ENCODE measurements around the gene MRPL14. TPM values are rescaled to one million over a fixed set of nuclear protein-coding genes. Genes with fewer than 3 reads are reported as not detected.

The MRPL14 gene
- total and polyA plus RNA-seq, 2 of the 8 experiments (the other 6 are each of a cell fraction or from before 2014, with no cell fraction given): 82.0 to 97.1 TPM

DNA sequence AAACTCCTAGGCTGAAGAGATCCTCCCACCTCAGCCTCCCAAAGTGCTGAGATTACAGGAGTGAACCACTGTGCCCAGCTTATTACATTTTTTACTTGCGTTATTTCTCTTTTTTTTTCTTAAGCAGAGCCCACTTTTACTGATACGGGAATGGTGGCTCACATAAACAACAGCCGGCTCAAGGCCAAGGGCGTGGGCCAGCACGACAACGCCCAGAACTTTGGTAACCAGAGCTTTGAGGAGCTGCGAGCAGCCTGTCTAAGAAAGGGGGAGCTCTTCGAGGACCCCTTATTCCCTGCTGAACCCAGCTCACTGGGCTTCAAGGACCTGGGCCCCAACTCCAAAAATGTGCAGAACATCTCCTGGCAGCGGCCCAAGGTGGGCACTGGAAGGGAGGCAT is 41.9 kb upstream of the MRPL14 start:
- Histone ChIP-seq H2BK5ac (ENCODE audit: low read depth, low read length) (no peak overlapping the region), H4K8ac (ENCODE audit: extremely low read depth, insufficient read depth, low read length) (no peak overlapping the region; the same call in 1 of the 2 replicates), H3K4ac (replicated peaks; ENCODE audit: insufficient read length, low read depth, low read length) (no peak overlapping the region), H3K23ac (ENCODE audit: insufficient read length) (no peak overlapping the region), H3K4me1 (replicated peaks in 1 of 4; ENCODE audit: control insufficient read depth in 3 of 4, insufficient read depth in 4 of 4, low read length in 3 of 4) (peaks cover 0 to 22% (median 14%) of the 10 kb centered on the region in 4 experiments; a peak in 6 of 7 replicates), H3K79me1 (ENCODE audit: low read depth, low read length) (no peaks in the 10 kb centered on the region), H3K27me3 (replicated peaks in 1 of 4; ENCODE audit: control insufficient read depth in 3 of 4, extremely low read depth in 1 of 4, insufficient read depth in 3 of 4, low read length in 3 of 4) (0 out of 7 replicates have a peak, but pooled peaks cover 0 to 4% (median 0%) of the 10 kb centered on the region in 4 experiments), H2BK120ac (replicated peaks; ENCODE audit: low read depth, low read length) (no peak overlapping the region), H3K9me3 (ENCODE audit: insufficient read depth in 2 of 2, low read depth in 1 of 2, low read length in 1 of 2) (no peaks in the 10 kb centered on the region), H3K4me3 (ENCODE audit: extremely low read depth in 1 of 4, insufficient read depth in 2 of 4, low read depth in 3 of 4, low read length in 4 of 4) (no peak overlapping the region), H3K56ac (replicated peaks; ENCODE audit: insufficient read length, low read depth, low read length) (no peak overlapping the region), H3K4me2 (ENCODE audit: insufficient read depth in 1 of 2, low read depth in 2 of 2, low read length in 2 of 2) (no peak overlapping the region), H3K36me3 (ENCODE audit: control insufficient read depth in 2 of 4, insufficient read depth in 4 of 4, low read length in 3 of 4) (no peaks in the 10 kb centered on the region), H4K20me1 (replicated peaks in 1 of 2; ENCODE audit: control insufficient read depth in 1 of 2, insufficient read depth in 2 of 2, low read length in 2 of 2) (no peaks in the 10 kb centered on the region), H3K23me2 (ENCODE audit: low read depth, low read length) (no peaks in the 10 kb centered on the region), H3K79me2 (ENCODE audit: control insufficient read depth in 1 of 2, insufficient read depth in 2 of 2, low read length in 2 of 2) (no peaks in the 10 kb centered on the region), H4K5ac (ENCODE audit: insufficient read length, low read depth, low read length) (no peak overlapping the region), H3K27ac (ENCODE audit: low read depth, low read length) (no peak overlapping the region), H3K14ac (ENCODE audit: insufficient read length) (no peak overlapping the region), H3K18ac (ENCODE audit: extremely low read depth, low read length) (no peak overlapping the region), H2BK20ac (ENCODE audit: low read length) (no peak overlapping the region), H4K91ac (replicated peaks; ENCODE audit: insufficient read length, low read length) (no peak overlapping the region), H3K9ac (replicated peaks in 1 of 4; ENCODE audit: extremely low read depth in 1 of 4, low read depth in 3 of 4, low read length in 3 of 4) (no peak overlapping the region), H2AFZ (ENCODE audit: low read length) (no peak overlapping the region), H2BK12ac (ENCODE audit: low read depth, low read length) (no peak overlapping the region), H2BK15ac (ENCODE audit: low read length) (no peak overlapping the region), H2AK5ac (ENCODE audit: low read depth, low read length) (no peak overlapping the region)
- POLR2A ChIA-PET (ENCODE audit: partially characterized antibody): interaction anchor here (1.0 to 2.8 kb wide), 9 partner anchors 9 to 88 kb away, joined by 3 to 29 read pairs (median 5); partner anchors contain the start of genes HSP90AB1 and SLC35B2
- 90% methylated on average over 9 of the region's 9 CpGs; no CpG with 5 or more reads in 1 of the 2 experiments for WGBS, 2 experiments (ENCODE audit: extremely low coverage in 1 of 2, insufficient coverage in 1 of 2, insufficient read length in 1 of 2, insufficient replicate concordance in 2 of 2, low coverage in 1 of 2, low lambda C conversion rate in 2 of 2, missing lambda C conversion rate in 1 of 2)
- FAIRE-seq (no peak), DNase-seq (ENCODE audit: low read depth in 1 of 2, low spot score in 2 of 2) (no peak)
- CTCF ChIA-PET (ENCODE audit: partially characterized antibody): interaction anchor here (0.6 to 3.1 kb wide), 16 partner anchors 12 to 136 kb away, joined by 3 to 22 read pairs (median 4); partner anchors contain the start of gene MYMX
- TF ChIP-seq SRF (IDR thresholded peaks at IDR 0.05; ENCODE audit: low read depth, low read length): no peak
- TF ChIP-seq CBX5 (IDR thresholded peaks at IDR 0.05; ENCODE audit: low read depth, low read length): no peak
- TF ChIP-seq CREB1 (IDR thresholded peaks at IDR 0.05): no peak
- no peak for TF ChIP-seq CEBPB (IDR thresholded peaks at IDR 0.05; ENCODE audit: low read depth, low read length)
- no peak for TF ChIP-seq POU5F1 (IDR thresholded peaks at IDR 0.05; ENCODE audit: low read depth, low read length)
- TF ChIP-seq SIX5 (IDR thresholded peaks at IDR 0.05; ENCODE audit: low read depth, low read length): no peak
- no peak for TF ChIP-seq RAD21 (IDR thresholded peaks at IDR 0.05 in 1 of 2, conservative IDR thresholded peaks at IDR 0.05 in 1 of 2; ENCODE audit: low read depth in 2 of 2, low read length in 2 of 2)
- no peak for TF ChIP-seq TBP (IDR thresholded peaks at IDR 0.05; ENCODE audit: low read depth, low read length)
- TF ChIP-seq GABPA (IDR thresholded peaks at IDR 0.05; ENCODE audit: borderline replicate concordance, insufficient read depth, low read length): no peak
- TF ChIP-seq JUND (IDR thresholded peaks at IDR 0.05; ENCODE audit: low read length): no peak
- TF ChIP-seq JUN (IDR thresholded peaks at IDR 0.05; ENCODE audit: low read depth, low read length): no peak
- no peak for TF ChIP-seq CTBP2 (IDR thresholded peaks at IDR 0.05; ENCODE audit: borderline replicate concordance, insufficient read depth, insufficient read length, low read length)
- TF ChIP-seq NANOG (IDR thresholded peaks at IDR 0.05; ENCODE audit: insufficient read depth, low read depth, low read length, poor library complexity, severe bottlenecking): no peak
- no peak for TF ChIP-seq SP2 (IDR thresholded peaks at IDR 0.05; ENCODE audit: low read length)
- no peak for TF ChIP-seq RFX5 (IDR thresholded peaks at IDR 0.05; ENCODE audit: borderline replicate concordance, low read depth, low read length)
